HUES6 (cell line): ENCODE results near the gene ERFE.

Experiments used
- H3K27ac ChIP-seq: 2 replicates; pipeline ENCODE4 v1.7.0; 2013; ENCODE audit warnings: low read depth, mild to moderate bottlenecking, low read length, inconsistent platforms
- H3K27me3 ChIP-seq: 2 replicates; pipeline ENCODE4 v1.6.1; 2013; ENCODE audit warnings: low read length; ENCODE audit not compliant: control insufficient read depth, insufficient read depth
- H3K36me3 ChIP-seq: 2 replicates; pipeline ENCODE4 v1.6.1; 2013; ENCODE audit warnings: low read length; ENCODE audit not compliant: control insufficient read depth, insufficient read depth
- H3K4me1 ChIP-seq: 2 replicates; pipeline ENCODE4 v1.6.1; 2013; ENCODE audit warnings: low read length; ENCODE audit not compliant: control insufficient read depth, insufficient read depth
- H3K4me3 ChIP-seq: 2 replicates; pipeline ENCODE4 v1.5.1; 2013; ENCODE audit warnings: low read depth, low read length
- H3K9ac ChIP-seq: one replicate; pipeline ENCODE4 v1.6.1; 2013; ENCODE audit warnings: mild to moderate bottlenecking, low read length
- H3K9me3 ChIP-seq: 2 replicates; pipeline ENCODE4 v1.6.1; 2013; ENCODE audit warnings: low read depth, low read length; ENCODE audit not compliant: control insufficient read depth, insufficient read depth

ERFE gene

GRCh38 chr2:238135601-238136150 is 23.1 kb upstream of the ERFE start:
- no peak overlapping the region for H3K4me3 ChIP-seq
- H3K9me3 ChIP-seq, result no peaks in the 10 kb centered on the region
- H3K9ac ChIP-seq, result no peak overlapping the region
- H3K4me1 ChIP-seq, result peaks cover 11% of the 10 kb centered on the region; the same call in 1 of the 2 replicates
- no peaks in the 10 kb centered on the region for H3K36me3 ChIP-seq
- no peak overlapping the region for H3K27ac ChIP-seq
- no peaks in the 10 kb centered on the region for H3K27me3 ChIP-seq

- Histone ChIP-seq H3K27me3 (no peaks in the 10 kb centered on the region), H3K27ac (no peak overlapping the region), H3K4me3 (no peak overlapping the region), H3K36me3 (no peaks in the 10 kb centered on the region), H3K9me3 (no peaks in the 10 kb centered on the region), H3K9ac (no peak overlapping the region), H3K4me1 (peaks cover 11% of the 10 kb centered on the region; the same call in 1 of the 2 replicates)
Measured at GRCh38 chr2:238136820-238137537, 21.8 kb upstream of the ERFE start.

- no peaks in the 10 kb centered on the region for H3K27me3 ChIP-seq
- peaks cover 11% of the 10 kb centered on the region; the same call in 1 of the 2 replicates for H3K4me1 ChIP-seq
- H3K9me3 ChIP-seq, result no peaks in the 10 kb centered on the region
- H3K36me3 ChIP-seq, result no peaks in the 10 kb centered on the region
- no peak overlapping the region for H3K27ac ChIP-seq
- H3K4me3 ChIP-seq, result no peak overlapping the region
- H3K9ac ChIP-seq, result no peak overlapping the region
Measured at GRCh38 chr2:238137885-238138284, 20.9 kb upstream of the ERFE start.

- peaks cover 11% of the 10 kb centered on the region; the same call in 1 of the 2 replicates for H3K4me1 ChIP-seq
- no peaks in the 10 kb centered on the region for H3K27me3 ChIP-seq
- H3K9ac ChIP-seq, result no peak within 1 kb of the TSS
- no peak within 1 kb of the TSS for H3K4me3 ChIP-seq
- no peaks in the 10 kb centered on the region for H3K9me3 ChIP-seq
- H3K27ac ChIP-seq, result no peak within 1 kb of the TSS
- H3K36me3 ChIP-seq, result no peaks in the 10 kb centered on the region
Measured at GRCh38 chr2:238138331-238139195, 20.2 kb upstream of the ERFE start, which contains the start of gene KLHL30. Gene KLHL30, plus strand, starts transcription at chr2:238138668. Its CDS starts 2,087 bp downstream, at chr2:238140755.

GRCh38 chr2:238139196-238140039 is 19.4 kb upstream of the ERFE start:
- H3K4me1 ChIP-seq, result peaks cover 11% of the 10 kb centered on the region; the same call in 1 of the 2 replicates
- H3K4me3 ChIP-seq, result no peak overlapping the region
- no peak overlapping the region for H3K9ac ChIP-seq
- H3K27ac ChIP-seq, result no peak overlapping the region
- no peaks in the 10 kb centered on the region for H3K27me3 ChIP-seq
- H3K9me3 ChIP-seq, result no peaks in the 10 kb centered on the region
- H3K36me3 ChIP-seq, result no peaks in the 10 kb centered on the region

GRCh38 chr2:238140040-238140439 is 18.7 kb upstream of the ERFE start:
- Histone ChIP-seq H3K4me3 (no peak overlapping the region), H3K36me3 (no peaks in the 10 kb centered on the region), H3K9me3 (no peaks in the 10 kb centered on the region), H3K4me1 (peaks cover 11% of the 10 kb centered on the region; the same call in 1 of the 2 replicates), H3K27ac (no peak overlapping the region), H3K27me3 (no peaks in the 10 kb centered on the region), H3K9ac (no peak overlapping the region)

- H3K4me1 ChIP-seq, result peaks cover 11% of the 10 kb centered on the region; the same call in 1 of the 2 replicates
- no peaks in the 10 kb centered on the region for H3K9me3 ChIP-seq
- H3K27me3 ChIP-seq, result no peaks in the 10 kb centered on the region
- H3K4me3 ChIP-seq, result no peak overlapping the region
- H3K36me3 ChIP-seq, result no peaks in the 10 kb centered on the region
- no peak overlapping the region for H3K9ac ChIP-seq
- H3K27ac ChIP-seq, result no peak overlapping the region
Measured at GRCh38 chr2:238140721-238141540, 17.8 kb upstream of the ERFE start.

- no peaks in the 10 kb centered on the region for H3K27me3 ChIP-seq
- peaks cover 11% of the 10 kb centered on the region; the same call in 1 of the 2 replicates for H3K4me1 ChIP-seq
- no peak overlapping the region for H3K4me3 ChIP-seq
- no peaks in the 10 kb centered on the region for H3K36me3 ChIP-seq
- no peak overlapping the region for H3K27ac ChIP-seq
- H3K9me3 ChIP-seq, result no peaks in the 10 kb centered on the region
- H3K9ac ChIP-seq, result no peak overlapping the region
Measured at GRCh38 chr2:238141541-238142318, 17.0 kb upstream of the ERFE start.

GRCh38 chr2:238142382-238143205 is 16.2 kb upstream of the ERFE start:
- Histone ChIP-seq H3K9me3 (no peaks in the 10 kb centered on the region), H3K9ac (no peak overlapping the region), H3K4me3 (no peak overlapping the region)

More at GRCh38 chr2:238142382-238143205, 16.2 kb upstream of the ERFE start:
- no peaks in the 10 kb centered on the region for H3K36me3 ChIP-seq
- H3K27me3 ChIP-seq, result no peaks in the 10 kb centered on the region
- no peak overlapping the region for H3K27ac ChIP-seq
- H3K4me1 ChIP-seq, result peaks cover 11% of the 10 kb centered on the region; the same call in 1 of the 2 replicates
